ENCODE results near the gene PSMG3. TPM values are rescaled to one million over a fixed set of nuclear protein-coding genes. Genes with fewer than 3 reads are reported as not detected.

PSMG3 gene
- polyA plus RNA-seq, 5 donors = 20.8 to 33.1 (median 24.6) TPM

DNA sequence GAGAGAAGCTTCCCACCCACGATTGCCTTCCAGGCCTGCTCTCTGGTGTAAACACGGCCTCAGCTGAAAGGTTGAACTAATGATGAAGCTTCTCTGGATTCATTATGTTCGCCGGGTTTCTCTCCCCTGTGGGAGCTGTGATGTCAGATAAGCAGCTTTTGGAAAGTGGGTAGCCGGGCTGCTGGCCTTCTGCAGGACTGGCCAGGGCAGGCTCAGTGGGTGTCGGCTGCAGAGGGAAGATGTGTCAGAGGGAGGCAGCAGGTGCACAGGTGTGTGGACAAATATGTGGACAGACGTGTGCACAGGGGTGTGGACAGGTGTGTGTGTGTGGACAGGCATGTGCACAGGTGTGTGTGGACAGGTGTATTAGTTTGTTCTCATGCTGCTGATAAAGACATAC lies 28.5 kb upstream of the PSMG3 start:
- no peak for DNase-seq

DNA sequence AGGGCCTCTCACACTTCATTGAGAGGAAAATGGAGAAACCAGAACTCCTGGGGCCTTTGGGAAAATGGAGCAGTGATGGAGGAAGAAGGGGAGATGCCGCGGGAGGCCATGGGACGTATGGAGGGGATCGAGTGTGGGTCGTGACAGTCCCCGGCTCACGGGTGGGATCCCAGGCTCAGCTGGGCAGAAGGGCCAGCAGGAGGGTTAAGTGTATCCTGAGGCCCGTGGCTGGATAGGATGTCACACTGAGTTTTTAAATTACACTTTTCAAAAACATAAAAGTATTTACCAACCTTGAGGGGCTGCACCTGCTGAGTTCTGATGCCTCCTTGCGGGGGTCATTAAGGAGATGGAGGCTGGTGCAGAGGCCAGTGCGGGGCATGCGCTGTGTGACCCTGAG lies 28.0 kb upstream of the PSMG3 start:
- no peak for DNase-seq

DNA sequence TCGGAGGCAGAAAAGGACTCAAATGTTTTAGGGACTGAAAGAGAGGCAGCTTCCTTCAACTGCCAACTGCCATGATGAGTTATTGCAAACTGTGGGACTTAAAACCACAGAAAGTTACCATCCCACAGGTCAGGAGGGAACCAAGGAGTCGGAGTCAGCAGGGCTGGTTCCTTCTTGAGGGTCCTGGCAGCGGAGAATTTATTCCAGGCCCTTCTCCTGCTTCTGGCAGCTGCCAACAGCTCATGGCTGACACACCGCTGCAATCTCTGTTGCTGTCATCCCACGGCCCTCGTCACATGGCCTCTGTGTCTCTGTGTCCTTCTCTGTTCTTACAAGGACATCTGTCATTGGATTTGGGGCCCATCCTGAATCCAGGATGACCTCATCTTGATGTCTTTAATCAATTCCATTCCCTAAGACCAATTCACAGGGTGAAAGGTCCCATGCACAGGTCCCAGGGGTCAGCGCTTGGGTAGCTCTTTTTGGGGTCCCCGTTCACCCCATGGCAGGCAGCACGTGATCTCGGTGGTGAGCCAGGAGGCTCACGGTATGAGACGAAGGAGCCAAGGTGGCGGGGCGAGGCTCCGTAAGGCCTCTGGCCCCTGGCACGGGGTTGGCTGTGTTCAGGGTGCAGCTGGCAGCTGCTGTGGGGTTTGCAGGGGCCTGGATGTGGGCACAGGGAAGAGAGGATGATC lies 27.4 kb upstream of the PSMG3 start:
- no peak for DNase-seq

DNA sequence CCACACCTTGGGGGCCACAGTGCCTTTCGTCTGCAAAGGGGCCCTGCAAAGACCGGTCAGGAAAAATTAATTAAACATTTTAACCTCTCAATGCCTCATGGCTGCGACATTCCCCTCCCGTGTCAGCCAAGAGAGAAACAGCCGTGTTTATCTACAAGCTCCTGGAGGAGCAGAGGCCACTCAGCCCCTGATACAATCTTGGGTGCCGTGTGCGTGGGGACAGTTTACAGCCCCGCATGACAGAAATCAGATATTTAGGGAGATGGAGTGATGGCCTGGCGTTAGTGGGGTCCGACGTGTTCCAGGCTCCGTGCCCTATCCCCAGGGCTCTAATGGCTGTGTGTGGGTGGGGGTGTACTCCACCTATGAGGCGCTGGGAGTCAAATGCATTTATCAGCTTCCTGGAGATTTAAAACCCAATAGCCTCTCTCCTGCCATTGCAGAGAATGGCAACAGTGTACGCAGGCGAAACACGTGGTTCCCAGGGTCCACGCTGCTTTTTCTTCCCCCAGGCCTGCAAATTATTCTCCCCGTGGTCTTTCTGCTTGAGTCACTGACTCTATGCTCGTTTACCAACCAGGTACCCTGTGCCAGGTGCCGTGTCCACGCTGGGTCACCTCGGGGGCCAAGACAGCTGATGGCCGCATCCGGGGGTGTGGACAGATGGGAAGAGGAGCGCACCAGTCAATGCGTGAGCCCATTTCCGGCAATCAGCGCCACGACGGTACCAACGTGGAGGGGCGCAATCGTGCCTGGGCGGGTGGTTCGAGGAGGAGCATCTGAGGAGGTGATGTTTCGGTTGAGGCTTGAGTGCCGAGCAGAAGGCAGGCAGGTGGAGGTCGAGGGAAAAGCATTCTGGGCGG lies 26.6 kb upstream of the PSMG3 start:
- DNase-seq = no peak

DNA sequence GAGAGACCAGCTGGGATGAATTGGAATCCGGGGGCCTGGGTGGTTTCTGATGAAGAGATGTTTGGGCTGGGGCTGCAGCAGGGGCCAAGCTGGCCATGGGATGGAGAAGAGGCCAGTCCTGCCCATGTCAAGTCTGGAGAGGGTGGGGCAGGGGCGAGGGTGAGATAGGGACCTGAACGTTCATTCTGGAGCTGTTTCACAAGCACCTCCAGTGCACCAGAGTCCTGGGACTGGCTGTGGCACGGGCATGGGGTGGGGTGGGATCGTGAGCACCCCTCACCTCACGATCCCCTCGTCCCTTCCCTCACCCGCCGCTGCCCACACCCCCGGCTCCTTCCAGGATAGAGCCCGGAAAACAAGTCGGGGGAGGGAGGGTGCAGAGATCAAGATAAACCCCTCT lies 25.8 kb upstream of the PSMG3 start:
- DNase-seq = no peak

DNA sequence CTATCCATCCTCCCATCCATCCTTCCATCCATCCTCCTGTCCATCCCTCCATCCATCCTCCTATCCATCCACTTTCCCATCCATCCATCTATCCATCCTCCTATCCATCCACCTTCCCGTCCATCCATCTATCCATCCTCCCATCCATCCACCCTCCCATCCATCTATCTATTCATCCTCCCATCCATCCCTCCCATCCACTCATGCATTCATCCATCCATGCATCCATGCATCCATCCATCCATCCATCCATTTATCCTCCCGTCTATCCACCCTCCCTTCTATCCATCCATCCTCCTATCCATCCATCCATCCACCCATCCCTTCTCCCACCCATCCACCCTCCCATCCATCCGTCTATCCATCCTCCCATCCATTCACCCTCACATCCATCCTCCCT lies 25.2 kb upstream of the PSMG3 start:
- no peak for DNase-seq

DNA sequence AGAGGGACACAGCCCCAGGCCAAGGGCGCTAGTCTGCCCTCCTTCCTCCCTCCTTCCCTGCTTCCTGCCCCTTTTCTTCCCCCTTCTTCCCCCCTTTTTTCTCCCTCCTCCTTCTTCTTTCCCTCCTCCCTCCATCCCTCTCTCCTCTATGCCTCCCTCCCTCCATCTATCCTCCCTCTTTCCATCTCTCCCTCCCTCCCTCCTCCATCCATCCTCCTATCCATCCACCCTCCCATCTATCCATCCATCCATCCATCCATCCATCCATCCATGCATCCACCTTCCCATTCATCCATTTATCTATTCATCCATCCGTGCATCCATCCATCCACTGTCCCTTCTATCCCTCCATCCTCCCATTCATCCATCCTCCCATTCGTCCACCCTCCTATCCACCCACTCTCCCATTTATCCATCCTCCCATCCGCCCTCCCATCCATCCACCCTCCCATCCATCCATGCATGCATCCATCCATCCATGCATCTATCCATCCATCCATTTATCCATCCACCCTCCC lies 24.1 kb upstream of the PSMG3 start:
- no peak for DNase-seq

DNA sequence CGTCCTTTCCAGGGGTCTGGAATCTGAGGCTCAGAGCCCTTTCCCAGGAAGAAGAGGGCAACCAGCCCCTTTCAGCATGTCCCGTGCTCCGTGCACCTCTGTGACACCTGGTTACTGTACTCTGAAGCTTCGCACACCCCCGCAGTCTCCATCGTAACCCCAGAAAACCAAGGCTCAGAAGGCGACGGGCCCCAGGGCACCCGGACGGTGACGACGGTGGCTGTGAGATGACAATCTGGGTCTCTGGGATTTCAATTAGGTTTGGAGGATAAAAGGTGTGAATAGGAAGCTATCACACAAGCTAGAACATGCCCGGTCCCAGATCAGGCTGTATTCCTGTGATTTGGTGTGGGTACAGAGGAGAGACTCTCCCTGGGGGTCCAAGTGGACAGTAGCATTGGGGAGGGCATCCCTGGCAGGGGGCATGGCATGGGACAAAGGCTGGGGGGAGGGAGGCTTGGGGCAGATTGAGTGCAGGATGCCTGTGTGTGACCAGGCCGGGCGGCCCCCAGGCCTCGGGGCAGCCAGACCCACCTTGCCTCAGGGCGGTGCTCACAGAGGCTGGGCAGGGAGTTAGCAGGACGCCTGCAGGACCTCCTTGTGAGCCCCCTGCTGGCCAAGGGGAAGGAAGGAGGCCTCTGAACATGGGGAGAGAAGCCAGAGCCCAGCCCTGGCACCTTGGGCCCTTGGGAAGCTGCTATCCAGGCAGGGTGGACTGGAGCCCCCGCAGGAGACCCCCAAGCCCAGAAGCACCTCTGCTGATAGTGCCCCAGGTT lies 23.4 kb upstream of the PSMG3 start:
- DNase-seq = no peak

DNA sequence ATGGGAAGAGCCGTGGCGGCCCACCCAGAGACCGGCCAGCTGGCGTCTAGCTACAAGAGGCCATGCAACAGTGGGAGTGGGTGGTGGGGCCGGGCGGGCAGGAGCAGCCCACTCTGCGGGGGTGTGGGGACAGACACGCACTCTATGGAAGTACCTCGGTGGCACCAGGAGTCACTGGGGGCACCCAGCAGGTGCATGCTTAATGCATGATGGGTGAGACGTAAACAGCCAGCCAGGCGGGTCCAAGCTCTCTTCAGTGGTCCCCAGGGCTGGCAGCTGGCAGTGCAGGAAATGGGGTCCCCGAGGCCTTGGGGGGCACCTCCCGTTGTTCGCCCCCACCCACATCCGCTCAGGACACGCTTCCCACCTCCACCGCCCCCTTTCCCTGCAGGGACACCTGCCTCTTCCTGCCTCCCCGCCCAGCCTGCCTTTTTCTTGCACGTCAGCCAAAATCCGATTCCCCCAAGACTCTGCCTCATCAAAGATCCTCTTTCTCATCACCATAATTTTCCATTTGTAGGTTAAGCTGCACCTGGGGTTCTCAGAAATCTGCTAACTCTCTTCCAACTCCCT lies 22.6 kb upstream of the PSMG3 start:
- no peak for DNase-seq

DNA sequence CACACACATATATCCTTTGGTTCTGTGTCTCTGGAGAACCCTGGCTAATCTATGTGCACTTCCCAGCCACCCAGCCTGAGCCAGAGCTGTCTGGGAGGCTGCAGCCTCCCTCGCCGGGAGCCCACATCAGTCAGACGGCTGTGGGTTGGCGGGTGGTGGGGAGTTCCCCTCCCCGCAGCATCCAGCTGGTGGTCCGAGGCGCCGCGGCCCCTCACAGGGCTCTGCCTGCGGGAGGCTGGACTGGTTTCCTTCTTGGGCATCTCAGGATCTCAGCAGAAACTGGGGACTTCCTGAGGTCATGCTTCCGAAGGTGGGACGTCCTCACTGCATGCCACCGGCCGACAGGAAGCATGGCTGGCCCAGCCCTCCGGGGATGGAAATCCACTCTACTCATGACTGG lies 22.0 kb upstream of the PSMG3 start:
- no peak for DNase-seq

DNA sequence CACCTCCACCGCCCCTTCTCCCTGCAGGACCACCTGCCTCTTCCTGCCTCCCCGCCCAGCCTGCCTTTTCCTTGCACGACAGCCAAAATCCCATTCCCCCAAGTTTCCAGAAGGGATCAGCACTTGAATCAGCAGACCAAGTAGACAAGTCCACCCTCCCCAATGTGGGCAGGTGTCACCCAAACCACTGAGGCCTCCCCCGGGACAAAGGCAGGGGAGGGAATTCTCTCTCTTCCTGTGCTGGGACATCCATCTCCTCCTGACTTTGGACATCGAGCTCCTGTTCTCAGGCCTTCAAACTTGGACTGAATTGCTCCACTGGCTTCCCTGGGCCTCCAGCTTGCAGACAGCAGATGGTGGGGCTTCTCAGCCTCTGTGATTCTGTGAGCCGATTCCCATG lies 21.6 kb upstream of the PSMG3 start:
- no peak for DNase-seq

DNA sequence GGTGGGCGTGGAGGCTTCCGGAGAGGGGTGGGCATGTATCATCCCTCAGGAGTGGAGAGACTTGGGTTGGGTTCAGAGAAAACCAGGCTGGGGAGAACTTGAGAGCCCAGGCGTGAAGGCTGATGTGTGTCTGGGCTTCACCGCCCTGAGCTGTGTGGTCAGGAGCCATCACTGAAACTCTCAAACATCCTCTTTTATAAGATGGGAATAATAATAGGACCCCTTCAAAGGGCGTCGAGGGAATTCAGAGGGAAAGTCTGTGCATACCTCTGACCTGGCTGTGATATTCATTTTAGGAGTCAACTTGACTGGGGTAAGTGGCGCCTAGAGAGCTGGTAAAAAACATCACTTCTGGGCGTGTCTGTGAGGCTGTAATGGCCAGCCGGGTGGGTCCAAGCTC lies 21.1 kb upstream of the PSMG3 start:
- no peak for DNase-seq

DNA sequence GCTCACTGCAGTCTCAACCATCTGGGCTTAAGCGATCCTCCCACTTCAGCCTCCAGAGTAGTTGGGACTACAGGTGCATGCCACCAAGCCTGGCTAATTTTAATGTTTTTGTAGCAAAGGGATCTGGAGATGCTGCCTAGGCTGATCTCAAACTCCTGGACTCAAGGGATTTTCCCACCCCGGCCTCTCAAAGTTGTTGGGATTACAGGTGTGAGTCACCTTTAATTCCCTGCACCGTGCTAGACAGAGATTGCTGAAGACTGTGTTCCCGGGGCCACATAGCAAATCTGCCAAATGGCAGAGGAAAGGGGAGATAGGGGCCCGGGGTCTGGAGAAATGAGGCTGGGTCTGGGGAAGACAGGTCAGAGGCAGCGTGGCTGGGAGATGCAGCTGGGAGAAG lies 20.6 kb upstream of the PSMG3 start:
- no peak for DNase-seq

DNA sequence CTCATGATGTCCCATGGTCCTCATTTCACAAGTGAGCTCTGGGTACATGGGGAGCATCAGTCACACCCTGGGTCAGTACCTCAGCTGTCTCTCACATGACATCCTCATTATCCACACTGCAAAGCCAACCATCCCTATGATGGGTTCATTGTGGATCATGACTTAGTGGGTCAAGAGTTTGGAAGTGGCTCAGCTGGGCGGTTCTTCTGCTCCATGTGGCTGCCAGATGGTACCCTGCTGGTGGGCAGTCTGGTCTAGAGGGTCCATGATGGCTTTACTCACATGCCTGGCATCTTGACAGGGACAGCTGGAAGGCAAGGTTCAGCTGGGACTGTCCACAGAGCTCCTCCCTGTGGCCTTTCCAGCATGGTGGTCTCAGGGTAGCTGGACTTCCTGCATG lies 19.1 kb upstream of the PSMG3 start:
- DNase-seq = no peak

DNA sequence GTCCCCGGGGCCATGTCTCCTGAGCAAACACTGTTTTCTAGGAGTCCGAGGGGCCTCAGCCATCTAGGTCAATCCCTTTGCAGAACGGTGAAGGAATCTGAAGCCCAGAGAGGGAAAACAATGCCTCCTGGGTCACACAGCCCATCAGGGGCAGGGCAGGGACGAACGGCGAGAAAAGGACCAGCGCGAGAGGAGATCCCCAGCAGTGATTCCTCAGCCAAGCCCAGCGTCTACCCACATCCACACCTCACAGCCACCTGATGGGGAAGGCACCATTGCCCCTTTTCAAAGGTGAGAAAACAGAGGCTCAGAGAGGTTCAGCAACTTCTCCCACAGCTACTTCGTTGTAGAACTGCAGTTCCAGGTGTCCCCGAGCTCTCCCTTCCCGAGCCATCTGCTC lies 17.9 kb upstream of the PSMG3 start:
- no peak for DNase-seq

DNA sequence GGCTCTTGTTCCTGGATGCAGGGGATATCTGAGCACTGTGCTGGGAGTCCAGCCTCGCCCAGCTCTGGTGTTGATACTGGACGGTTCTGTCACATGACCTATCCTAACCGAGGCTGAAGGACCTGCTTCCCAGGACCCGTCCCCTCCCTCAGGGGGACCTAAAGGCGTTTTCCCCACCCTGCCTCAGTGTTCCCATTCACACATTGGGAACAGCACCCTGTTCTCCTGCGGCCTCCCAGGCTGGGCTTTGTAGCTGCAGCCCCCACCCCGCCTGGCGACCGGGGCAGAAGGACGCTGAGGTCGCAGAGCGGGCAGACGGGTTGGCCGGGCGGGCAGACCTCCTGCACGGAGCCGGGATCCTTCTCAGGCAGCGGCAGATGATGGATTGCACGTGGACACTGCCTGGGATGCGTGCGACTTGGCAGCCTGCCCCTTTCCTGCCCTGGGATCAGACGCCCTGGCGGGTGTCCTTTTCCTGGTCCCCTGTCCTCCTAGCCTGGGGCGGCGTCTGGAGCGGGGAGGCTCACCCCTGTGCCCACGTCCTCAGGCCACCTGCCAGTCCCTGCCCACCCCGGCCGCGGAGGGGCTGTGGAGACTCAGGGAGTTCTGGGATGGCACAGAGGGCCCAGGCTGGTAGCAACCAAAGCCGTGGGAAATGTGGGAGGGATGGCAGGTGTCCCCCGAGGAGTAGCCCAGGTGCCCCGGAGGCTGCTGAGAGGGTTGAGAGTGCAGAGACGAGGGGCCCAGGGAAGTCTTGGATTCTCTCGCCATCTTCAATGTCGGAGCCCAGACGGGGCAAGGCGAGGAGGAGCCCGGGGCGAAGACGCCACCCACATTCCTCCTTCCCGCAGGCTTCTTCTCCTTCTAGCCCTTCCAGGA lies 17.2 kb upstream of the PSMG3 start:
- DNase-seq = no peak

DNA sequence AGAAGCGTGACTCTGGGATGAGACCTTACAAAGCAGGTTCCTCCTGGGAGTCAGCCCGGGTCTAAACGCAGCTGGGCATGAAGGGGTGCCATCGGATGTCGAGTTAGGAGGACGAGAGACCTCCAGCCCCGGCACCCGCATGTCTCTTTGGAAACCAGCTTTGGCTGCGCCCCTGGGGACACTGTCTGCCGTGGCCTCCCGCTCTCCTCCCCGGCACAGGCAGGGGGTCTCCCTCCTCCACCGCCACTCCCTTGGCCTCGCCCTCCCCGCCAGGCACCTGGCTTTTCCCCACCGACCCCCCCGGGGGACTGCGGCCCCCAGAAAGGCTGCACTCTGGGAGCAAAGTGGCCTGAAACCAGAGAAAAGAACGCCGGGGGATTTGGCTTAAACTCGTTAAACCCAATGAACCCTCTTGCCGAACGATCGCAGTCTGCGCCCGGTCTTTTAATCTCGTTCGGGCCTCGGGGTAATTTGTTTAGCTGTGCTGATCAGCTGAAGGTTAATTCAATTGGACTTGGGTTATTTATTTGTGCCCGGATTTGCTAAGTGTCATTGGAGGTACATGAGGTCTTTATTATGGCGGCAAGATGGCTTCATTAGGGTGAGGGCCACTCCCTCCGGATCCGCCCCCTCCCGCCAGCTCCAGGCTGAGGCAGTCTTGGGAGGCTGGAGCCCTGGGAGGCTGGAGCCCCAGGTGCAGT lies 16.4 kb upstream of the PSMG3 start:
- no peak for DNase-seq

DNA sequence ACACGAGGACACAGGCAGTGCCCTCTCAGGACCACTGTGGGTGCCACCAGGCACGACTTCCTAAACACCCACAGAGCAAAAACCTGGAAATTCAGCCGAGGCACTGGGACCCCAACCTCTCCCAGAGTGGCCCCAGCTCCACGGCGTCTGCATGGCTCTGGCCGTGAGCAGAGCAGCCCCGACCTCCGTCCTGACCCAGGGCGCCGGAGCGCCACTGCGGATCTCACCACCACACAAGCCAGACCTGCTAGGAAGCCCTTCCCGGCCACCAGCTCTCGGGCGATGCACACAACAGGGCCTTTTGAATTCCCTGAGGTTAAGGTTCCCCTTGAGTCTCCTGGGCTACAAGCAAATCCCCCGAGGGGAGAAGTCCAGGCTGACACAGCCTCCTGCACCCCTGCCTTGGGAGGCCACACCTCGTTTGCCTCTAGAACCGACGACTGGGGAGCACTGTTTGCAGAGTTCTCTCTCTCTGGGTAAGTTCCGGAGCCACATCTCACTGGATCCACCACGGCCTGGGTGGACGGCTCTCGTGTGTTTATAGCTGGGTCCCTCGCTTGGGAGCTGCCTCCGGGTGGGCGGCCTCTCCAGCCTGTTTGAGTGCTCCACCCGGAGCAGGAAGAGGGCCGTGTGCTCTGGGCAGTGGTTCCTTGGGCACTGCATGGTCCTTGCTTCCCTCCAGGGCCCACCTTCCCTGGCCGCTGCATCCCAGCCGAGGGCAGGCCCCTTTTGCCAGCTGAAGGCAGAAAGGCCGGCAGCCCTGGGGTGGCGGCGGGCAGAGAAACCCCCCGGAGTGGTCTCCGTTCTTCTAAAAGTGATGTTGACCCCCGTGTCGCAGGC lies 15.5 kb upstream of the PSMG3 start:
- DNase-seq = no peak

DNA sequence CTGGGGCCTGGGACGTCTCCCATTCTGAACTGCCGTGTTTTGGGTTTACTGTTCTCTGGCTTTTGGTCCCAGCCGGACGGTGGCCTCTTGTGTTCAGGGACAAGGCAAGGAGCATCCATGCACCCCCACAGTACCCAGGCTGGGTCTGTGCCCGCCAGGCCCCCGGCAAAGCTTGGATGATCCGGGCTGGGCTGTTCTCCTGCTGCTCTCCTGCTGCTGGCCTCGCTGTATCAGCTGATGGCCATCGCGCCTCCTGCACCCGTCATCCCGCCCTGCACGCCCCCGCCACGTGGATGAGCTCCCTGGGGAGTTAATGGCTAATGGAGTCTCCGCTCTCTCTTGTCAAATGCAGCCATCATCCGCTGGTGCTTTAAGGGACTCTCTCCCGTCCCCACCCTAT lies 14.9 kb upstream of the PSMG3 start:
- DNase-seq = no peak
